Fibroblast of lung (primary cell): ENCODE data around the gene C4orf50.

ENCODE experiments used
- CTCF ChIP-seq, 2 donors: IDR thresholded peaks in 1 of 2; conservative IDR thresholded peaks in 1 of 2; 1 replicate in 1 of 2; 2 replicates in 1 of 2; pipeline ENCODE4 v1.5.1; 2011 to 2012; ENCODE audit warnings: low read length in 2 of 2, control low read depth in 1 of 2, inconsistent platforms in 1 of 2, low read depth in 1 of 2, mild to moderate bottlenecking in 1 of 2
- EZH2 ChIP-seq: IDR thresholded peaks from 2 replicates; pipeline ENCODE4 v1.5.1; 2012; ENCODE audit warnings: low read length, control low read depth, mild to moderate bottlenecking; ENCODE audit errors: missing control alignments

- TF ChIP-seq CTCF (conservative IDR thresholded peaks at IDR 0.05 in 1 of 2, IDR thresholded peaks at IDR 0.05 in 1 of 2; ENCODE audit: low read depth in 1 of 2, low read length in 2 of 2) (no peak), EZH2 (no peak)
Observed at GRCh38 chr4:5945171-5945570, 73.1 kb downstream of the C4orf50 start.
